Measurements from ENCODE around the gene IFT27.

The IFT27 gene

DNA sequence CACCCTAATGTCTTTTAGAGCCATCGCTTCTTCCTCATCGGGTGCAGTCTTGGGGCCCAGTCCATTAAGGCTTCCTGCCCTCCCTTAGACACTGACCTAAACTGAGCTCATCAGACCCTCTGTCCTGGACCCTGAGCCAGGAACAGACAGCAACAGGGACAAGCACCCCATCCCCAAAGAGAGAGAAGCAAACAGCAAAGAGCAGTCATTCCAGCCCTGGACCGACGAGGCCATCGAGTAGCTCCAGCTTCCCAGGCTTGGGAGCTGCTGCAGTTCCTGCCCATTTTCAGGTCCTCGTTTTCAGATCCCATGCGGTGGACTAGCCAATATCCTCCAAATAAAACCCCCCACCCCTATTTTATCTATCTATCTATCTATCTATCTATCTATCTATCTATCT lies 46.6 kb downstream of the IFT27 start:
- in situ Hi-C loops (cut with HindIII; ENCODE audit: low sequenced_read_pairs) = no loop called here

- in situ Hi-C loops (cut with HindIII; ENCODE audit: low sequenced_read_pairs) = no loop called here
Observed at GRCh38 chr22:36728505-36728904, 47.4 kb downstream of the IFT27 start.

GRCh38 chr22:36727927-36728488 lies 47.9 kb downstream of the IFT27 start:
- in situ Hi-C loops (cut with HindIII; ENCODE audit: low sequenced_read_pairs) = no loop called here

GRCh38 chr22:36727110-36727509 lies 48.8 kb downstream of the IFT27 start:
- in situ Hi-C loops (cut with HindIII; ENCODE audit: low sequenced_read_pairs) = no loop called here

DNA sequence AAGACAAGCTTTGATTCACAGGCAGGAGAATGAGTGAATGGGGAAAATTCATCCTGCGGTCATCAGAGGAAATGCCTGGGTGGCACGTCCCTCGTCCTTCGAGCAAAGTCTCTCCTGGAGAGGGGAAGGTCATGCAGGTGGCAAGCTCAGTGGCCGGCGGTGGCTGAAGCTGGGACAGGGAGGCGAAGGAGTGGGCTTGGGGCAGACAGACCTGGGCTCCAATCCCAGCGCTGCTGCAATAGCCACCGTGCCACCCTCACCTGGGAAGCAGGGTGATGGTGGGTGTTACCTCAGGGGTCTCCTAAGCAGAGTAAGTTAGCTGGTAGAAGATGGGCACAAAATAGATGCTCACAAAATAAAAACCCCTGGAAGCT lies 49.9 kb downstream of the IFT27 start:
- in situ Hi-C loops (cut with HindIII; ENCODE audit: low sequenced_read_pairs) = no loop called here

DNA sequence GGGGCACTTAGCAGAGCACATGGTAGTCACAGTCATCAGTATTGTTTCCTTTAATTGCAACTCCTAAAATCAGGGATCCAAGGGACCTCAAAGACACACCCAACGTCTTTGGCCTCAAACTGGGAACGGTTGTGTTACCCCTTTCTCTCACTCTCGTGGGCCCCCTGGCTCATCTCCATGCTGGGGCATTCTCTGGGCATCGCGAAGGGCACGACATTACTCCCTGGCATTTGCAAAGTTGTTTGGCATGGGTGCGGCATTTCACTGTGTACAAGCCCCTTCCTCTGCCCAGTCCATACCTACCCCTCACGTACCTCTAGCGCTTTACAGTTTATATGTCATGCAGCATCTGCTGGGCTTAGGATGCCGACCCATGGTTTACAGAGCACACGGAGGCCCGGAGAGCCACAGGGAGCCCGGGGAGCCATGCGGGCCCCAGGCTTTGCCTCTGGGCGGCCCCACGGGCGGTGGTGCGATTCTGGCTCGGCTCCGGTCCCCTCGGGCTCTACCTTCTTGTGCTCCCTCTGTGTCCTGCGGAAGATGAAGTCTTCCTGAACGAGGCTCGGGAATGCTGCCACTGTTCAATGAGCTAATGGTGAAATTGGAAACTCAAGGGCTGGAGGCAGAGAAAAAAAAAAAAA lies 50.4 kb downstream of the IFT27 start:
- in situ Hi-C loops (cut with HindIII; ENCODE audit: low sequenced_read_pairs) = no loop called here

- in situ Hi-C loops (cut with HindIII; ENCODE audit: low sequenced_read_pairs) = no loop called here
Observed at GRCh38 chr22:36724836-36725235, 51.1 kb downstream of the IFT27 start.

- in situ Hi-C loops (cut with HindIII; ENCODE audit: low sequenced_read_pairs) = no loop called here
Observed at GRCh38 chr22:36722055-36722454, 53.9 kb downstream of the IFT27 start.

DNA sequence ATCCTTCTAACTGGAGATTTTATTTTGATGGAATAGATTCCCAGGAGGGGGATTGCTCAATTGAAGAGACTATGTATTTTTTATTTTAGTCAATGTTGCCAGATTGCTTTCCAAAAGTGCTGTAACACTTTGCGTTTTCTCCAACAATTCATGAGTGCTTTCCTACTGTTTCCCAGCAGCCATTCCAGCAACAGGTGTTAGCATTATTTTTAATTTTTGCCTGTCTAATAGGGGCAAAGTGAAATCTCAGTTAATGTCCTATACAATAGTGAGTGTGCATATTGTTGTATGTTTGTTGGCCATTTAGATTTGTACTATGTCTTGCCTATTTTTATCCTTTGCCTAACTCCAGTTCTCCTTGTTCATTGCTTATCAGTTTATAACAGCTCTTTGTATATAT lies 60.3 kb downstream of the IFT27 start:
- in situ Hi-C loops (cut with HindIII; ENCODE audit: low sequenced_read_pairs) = no loop called here

DNA sequence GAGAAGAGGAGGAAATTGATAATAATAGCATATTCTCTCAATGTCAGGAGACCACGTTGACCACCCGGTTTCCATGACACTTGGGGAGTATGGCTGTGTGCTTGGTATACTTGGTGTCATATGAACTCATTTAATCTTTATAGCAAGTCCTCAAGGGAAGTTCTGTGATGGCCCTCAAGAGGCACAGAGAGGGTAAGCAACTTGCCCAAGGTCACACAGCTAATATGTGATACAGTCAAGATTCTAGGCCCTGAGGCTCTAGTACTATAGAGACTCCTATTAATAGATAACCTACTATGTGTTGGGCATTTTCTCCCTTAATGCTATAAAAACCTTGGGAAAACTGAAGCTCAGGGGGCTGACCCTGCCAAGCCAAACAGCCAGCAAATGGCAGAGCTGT lies 61.8 kb downstream of the IFT27 start:
- in situ Hi-C loops (cut with HindIII; ENCODE audit: low sequenced_read_pairs) = loop anchor here (5.0 kb wide), 1 partner anchor 72 kb away; no protein-coding TSS in a partner anchor

- in situ Hi-C loops (cut with HindIII; ENCODE audit: low sequenced_read_pairs) = loop anchor here (5.0 kb wide), 1 partner anchor 71 kb away; no protein-coding TSS in a partner anchor
Observed at GRCh38 chr22:36713436-36713835, 62.5 kb downstream of the IFT27 start.

Data from DLD1 (cell line).